Ovary (tissue), 9 donors: ENCODE measurements around the gene CCL19. TPM values are rescaled to one million over a fixed set of nuclear protein-coding genes. Genes with fewer than 3 reads are reported as not detected.

ENCODE experiments used
- DNase-seq, 5 donors: peaks; one replicate each; pipeline ENCODE4 v3.0.0-alpha.2; 2019 to 2020
- H3K27ac ChIP-seq, 2 donors: fragments of 200-600 bp; one replicate each; pipeline versions ENCODE4 v1.5.1 to v1.8.0; 2019 to 2022
- H3K27me3 ChIP-seq: fragments of 200-600 bp; one replicate; pipeline ENCODE4 v1.8.0; 2022
- H3K36me3 ChIP-seq: fragments of 200-600 bp; sonication (generic); one replicate; pipeline ENCODE4 v1.5.1; 2019
- H3K4me1 ChIP-seq: one replicate; pipeline ENCODE4 v1.8.1; 2013; ENCODE audit warnings: mild to moderate bottlenecking, moderate library complexity; ENCODE audit not compliant: insufficient read depth
- H3K4me3 ChIP-seq: fragments of 200-600 bp; sonication (generic); one replicate; pipeline ENCODE4 v1.5.1; 2017
- H3K9me3 ChIP-seq, 2 donors: fragments of 200-600 bp in 1 of 2; sonication (generic) in 1 of 2; one replicate each; pipeline versions ENCODE4 v1.5.1 to v1.8.1; 2013 to 2019; ENCODE audit warnings: mild to moderate bottlenecking in 1 of 2, moderate library complexity in 1 of 2
- CTCF ChIP-seq, 3 donors: fragments of 450-650 bp in 2 of 3; fragments of 200-600 bp in 1 of 3; IDR thresholded peaks; one replicate each; pipeline versions ENCODE4 v1.5.1 to v1.8.0; 2016 to 2022; ENCODE audit warnings: antibody characterized with exemption in 3 of 3, mild to moderate bottlenecking in 1 of 3
- EP300 ChIP-seq: sonication (generic); formaldehyde crosslinking; IDR thresholded peaks from one replicate; pipeline ENCODE4 v1.6.1; 2017; ENCODE audit warnings: antibody characterized with exemption
- POLR2A ChIP-seq: fragments of 450-650 bp; IDR thresholded peaks from one replicate; pipeline ENCODE4 v1.6.1; 2017; ENCODE audit warnings: antibody characterized with exemption, mild to moderate bottlenecking, moderate library complexity
- WGBS, 3 donors: extraction: QIAGEN DNeasy Blood & Tissue Kit in 1 of 3; methylation state at CpG; one replicate each; pipeline versions ENCODE4 v1.1.5 to v1.1.7; 2013 to 2017; 5-methylcytosine and 5-hydroxymethylcytosine counted together
- intact Hi-C, 4 donors: fragments of 100-400 bp; cut with DNase I; formaldehyde crosslinking; loops; one replicate each; pipeline versions ENCODE4 v1.11.0 to v1.15.1; 2022 to 2023
- polyA plus RNA-seq, 2 donors: library from polyadenylated mRNA; stranded (reverse); fragments of 200-250 nt in 1 of 2; fragments of 350-450 nt in 1 of 2; fragmentation: Illumina TruSeq in 1 of 2; extraction: RNeasy Lipid Tissue Mini Kit (QIAGEN cat#74804) in 1 of 2; gene quantifications; one replicate each; pipeline ENCODE4 v1.2.3, GENCODE V29; 2013 to 2014
- total RNA-seq, 7 donors: library from RNA; depleted of rRNA in 2 of 7; stranded (reverse); fragments of >200 nt in 2 of 7; fragmentation: NEBNext Ultra II Directional in 3 of 7; extraction: Animal tissue kit (Norgen Biotek cat#: 25700) in 3 of 7; gene quantifications; one replicate each; pipeline versions ENCODE4 v1.1.0 to v1.2.4, GENCODE V29; 2016 to 2023
- donor health status: DM: no; HTN: no; CAD: no; lungs with moderate emphysema.
- donor health status: DM: no; HTN: no; CAD: no.
- donor health status: Bipolar disorder and iron deficiency.
- donor health status: DM: yes; HTN: yes; CAD: no.
- donor health status: DM: no; HTN: no; CAD: no.
- donor health status: DM: yes; HTN: yes; CAD: no.

Gene CCL19
- total and polyA plus RNA-seq, 9 donors: 0.40 to 14.9 (median 7.7) TPM; not detected in 5

GRCh38 chr9:34664281-34665066 is 26.6 kb downstream of the CCL19 start:
- TF ChIP-seq CTCF (IDR thresholded peaks at IDR 0.05): peak; percentile 36 to 62 (median 58)
- TF ChIP-seq EP300: no peak
- no peak for TF ChIP-seq POLR2A
- intact Hi-C loops: loop anchor here in 1 of 4 donors (10.0 kb wide), 1 partner anchor 1500 kb away; the partner anchor contains the start of gene B4GALT1
- H3K9me3 ChIP-seq: no peaks in the 10 kb centered on the region
- H3K27me3 ChIP-seq: no peaks in the 10 kb centered on the region
- no peaks in the 10 kb centered on the region for H3K36me3 ChIP-seq
- peak overlapping the region; percentile 59 to 94 for H3K27ac ChIP-seq
- 14 to 23% (median 18%) methylated on average over 18 of the region's 18 CpGs for WGBS, 3 donors
- peak; percentile 70 to 83 (median 76) for DNase-seq
- peaks cover 4% of the 10 kb centered on the region for H3K4me1 ChIP-seq
- peak overlapping the region; percentile 81 for H3K4me3 ChIP-seq

DNA sequence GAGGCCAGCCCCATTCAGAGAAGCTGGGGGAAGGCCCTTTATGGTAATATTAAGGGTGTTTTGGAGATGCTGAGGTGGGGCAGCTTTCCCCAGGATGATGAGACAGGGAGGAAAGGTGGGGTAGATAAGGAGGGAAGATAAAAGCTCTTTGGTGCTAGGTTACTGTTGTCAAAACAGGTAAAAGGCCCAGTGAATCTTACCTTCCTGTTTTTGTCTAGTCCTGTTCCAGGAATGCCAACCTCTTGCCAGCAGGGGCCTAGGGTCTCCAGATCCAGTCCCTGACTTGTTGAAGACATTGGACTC is 27.8 kb downstream of the CCL19 start:
- intact Hi-C loops: loop anchor here in 1 of 4 donors (10.0 kb wide), 1 partner anchor 1498 kb away; the partner anchor contains the start of gene B4GALT1
- no peak overlapping the region for H3K4me3 ChIP-seq
- TF ChIP-seq CTCF (IDR thresholded peaks at IDR 0.05) (no peak), EP300 (no peak), POLR2A (no peak)
- H3K27me3 ChIP-seq: no peaks in the 10 kb centered on the region
- H3K27ac ChIP-seq: no peak overlapping the region
- DNase-seq: no peak
- no peaks in the 10 kb centered on the region for H3K36me3 ChIP-seq
- H3K9me3 ChIP-seq: no peaks in the 10 kb centered on the region
- peaks cover 4% of the 10 kb centered on the region for H3K4me1 ChIP-seq

- intact Hi-C loops: loop anchor here in 1 of 4 donors (10.0 kb wide), 1 partner anchor 1498 kb away; the partner anchor contains the start of gene B4GALT1
- no peak within 1 kb of the TSS for H3K27ac ChIP-seq
Observed at GRCh38 chr9:34662526-34663302, 28.4 kb downstream of the CCL19 start, which contains the start of gene CCL27. Gene CCL27 (minus strand): TSS chr9:34662657. CDS start chr9:34662633, 24 bp downstream.

More at GRCh38 chr9:34662526-34663302, 28.4 kb downstream of the CCL19 start, which contains the start of gene CCL27:
- TF ChIP-seq POLR2A (no peak), EP300 (no peak), CTCF (IDR thresholded peaks at IDR 0.05) (no peak)
- no peak within 1 kb of the TSS for H3K4me3 ChIP-seq
- no peaks in the 10 kb centered on the region for H3K27me3 ChIP-seq
- 79 to 85% (median 82%) methylated on average over 4 of the region's 4 CpGs for WGBS, 3 donors
- no peaks in the 10 kb centered on the region for H3K36me3 ChIP-seq
- DNase-seq: no peak
- H3K4me1 ChIP-seq: peaks cover 4% of the 10 kb centered on the region
- no peaks in the 10 kb centered on the region for H3K9me3 ChIP-seq
